ENCODE results near the gene THSD4.

THSD4 gene

DNA sequence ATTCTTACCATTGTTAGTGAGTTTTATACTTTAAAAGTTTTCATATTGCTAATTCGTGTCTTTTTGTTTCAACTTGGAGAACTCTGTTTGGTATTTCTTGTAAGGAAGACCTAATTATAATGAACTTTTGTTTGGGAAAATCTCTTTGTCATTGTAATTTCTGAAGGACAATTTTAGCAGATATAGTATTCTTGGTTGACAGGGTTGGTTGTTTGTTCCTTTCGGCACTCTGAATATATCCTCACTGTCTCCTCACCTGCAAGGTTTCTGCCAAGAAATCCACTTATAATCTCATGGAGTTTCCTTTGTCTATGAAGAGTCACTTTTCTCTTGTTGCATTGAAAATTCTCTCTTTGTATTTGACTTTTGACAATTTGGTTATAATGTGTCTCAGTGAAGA is 469.9 kb downstream of the THSD4 start:
- H3K9ac ChIP-seq (ENCODE audit: low read length): no peak overlapping the region
- no peaks in the 10 kb centered on the region for H3F3A ChIP-seq (ENCODE audit: insufficient read depth, low read length)
- H3K79me2 ChIP-seq (ENCODE audit: low read length): no peaks in the 10 kb centered on the region
- DNase-seq: no peak
- H3K4me1 ChIP-seq (ENCODE audit: low read length): no peaks in the 10 kb centered on the region
- H3K27ac ChIP-seq (ENCODE audit: low read length): no peak overlapping the region
- no peaks in the 10 kb centered on the region for H3K9me3 ChIP-seq (replicated peaks; ENCODE audit: insufficient read depth, low read length)
- H3K9me2 ChIP-seq (replicated peaks; ENCODE audit: insufficient read depth, low read length): no peaks in the 10 kb centered on the region
- no peaks in the 10 kb centered on the region for H3K36me3 ChIP-seq (replicated peaks; ENCODE audit: insufficient read depth, low read length)
- no peak overlapping the region for H3K4me2 ChIP-seq (ENCODE audit: low read depth, low read length)
- H2AFZ ChIP-seq (ENCODE audit: low read length): no peak overlapping the region
- H3K4me3 ChIP-seq (ENCODE audit: low read length): no peak overlapping the region
- no peaks in the 10 kb centered on the region for H3K27me3 ChIP-seq (replicated peaks; ENCODE audit: insufficient read depth, low read length)
- H4K20me1 ChIP-seq (ENCODE audit: insufficient read depth, low read length): no peaks in the 10 kb centered on the region
- TF ChIP-seq EZH2phosphoT487 (IDR thresholded peaks at IDR 0.05; ENCODE audit: low read length) (no peak), EZH2 (optimal IDR thresholded peaks at IDR 0.05; ENCODE audit: low read depth, low read length) (no peak), CTCF (IDR thresholded peaks at IDR 0.05; ENCODE audit: low read length) (no peak)

- Histone ChIP-seq H3K4me3 (ENCODE audit: low read length) (no peak overlapping the region), H3K4me1 (ENCODE audit: low read length) (no peaks in the 10 kb centered on the region), H3K9me2 (replicated peaks; ENCODE audit: insufficient read depth, low read length) (no peaks in the 10 kb centered on the region), H3K36me3 (replicated peaks; ENCODE audit: insufficient read depth, low read length) (no peaks in the 10 kb centered on the region), H4K20me1 (ENCODE audit: insufficient read depth, low read length) (no peaks in the 10 kb centered on the region), H2AFZ (ENCODE audit: low read length) (no peak overlapping the region), H3K27me3 (replicated peaks; ENCODE audit: insufficient read depth, low read length) (no peaks in the 10 kb centered on the region), H3K4me2 (ENCODE audit: low read depth, low read length) (no peak overlapping the region), H3K27ac (ENCODE audit: low read length) (no peak overlapping the region), H3K79me2 (ENCODE audit: low read length) (no peaks in the 10 kb centered on the region), H3K9ac (ENCODE audit: low read length) (no peak overlapping the region), H3K9me3 (replicated peaks; ENCODE audit: insufficient read depth, low read length) (no peaks in the 10 kb centered on the region), H3F3A (ENCODE audit: insufficient read depth, low read length) (no peaks in the 10 kb centered on the region)
- no peak for DNase-seq
- TF ChIP-seq CTCF (IDR thresholded peaks at IDR 0.05; ENCODE audit: low read length) (no peak), EZH2phosphoT487 (IDR thresholded peaks at IDR 0.05; ENCODE audit: low read length) (no peak), EZH2 (optimal IDR thresholded peaks at IDR 0.05; ENCODE audit: low read depth, low read length) (no peak)
Measured at GRCh38 chr15:71586463-71586862, 471.2 kb downstream of the THSD4 start.

GRCh38 chr15:71588746-71589145 is 473.5 kb downstream of the THSD4 start:
- no peak overlapping the region for H2AFZ ChIP-seq (ENCODE audit: low read length)
- H4K20me1 ChIP-seq (ENCODE audit: insufficient read depth, low read length): no peaks in the 10 kb centered on the region
- H3K9me3 ChIP-seq (replicated peaks; ENCODE audit: insufficient read depth, low read length): no peaks in the 10 kb centered on the region
- no peak for DNase-seq
- no peaks in the 10 kb centered on the region for H3K4me1 ChIP-seq (ENCODE audit: low read length)
- no peaks in the 10 kb centered on the region for H3K79me2 ChIP-seq (ENCODE audit: low read length)
- H3F3A ChIP-seq (ENCODE audit: insufficient read depth, low read length): no peaks in the 10 kb centered on the region
- H3K9ac ChIP-seq (ENCODE audit: low read length): no peak overlapping the region
- no peak overlapping the region for H3K4me3 ChIP-seq (ENCODE audit: low read length)
- H3K9me2 ChIP-seq (replicated peaks; ENCODE audit: insufficient read depth, low read length): no peaks in the 10 kb centered on the region
- H3K36me3 ChIP-seq (replicated peaks; ENCODE audit: insufficient read depth, low read length): no peaks in the 10 kb centered on the region
- H3K4me2 ChIP-seq (ENCODE audit: low read depth, low read length): no peak overlapping the region
- no peak overlapping the region for H3K27ac ChIP-seq (ENCODE audit: low read length)
- no peaks in the 10 kb centered on the region for H3K27me3 ChIP-seq (replicated peaks; ENCODE audit: insufficient read depth, low read length)
- no peak for TF ChIP-seq EZH2phosphoT487 (IDR thresholded peaks at IDR 0.05; ENCODE audit: low read length)
- no peak for TF ChIP-seq CTCF (IDR thresholded peaks at IDR 0.05; ENCODE audit: low read length)
- TF ChIP-seq EZH2 (optimal IDR thresholded peaks at IDR 0.05; ENCODE audit: low read depth, low read length): no peak

Data from MM.1S (cell line).